ENCODE results near the gene CLIP1. TPM values are rescaled to one million over a fixed set of nuclear protein-coding genes. Genes with fewer than 3 reads are reported as not detected.
"Not testable (repeated sequence)": the region's sequence is repeated elsewhere in the genome, so short reads cannot be mapped to it uniquely, and the experiment has no call there.

The CLIP1 gene
- total and polyA plus RNA-seq, 2 donors = 53.4 to 69.2 TPM

- no peak overlapping the region for H3K27ac ChIP-seq (ENCODE audit: low read depth)
- DNase-seq (ENCODE audit: extremely low spot score) = no peak
- no peaks in the 10 kb centered on the region for H3K4me1 ChIP-seq (ENCODE audit: insufficient read depth)
- WGBS = 54% methylated on average over 8 of the region's 8 CpGs
- peaks cover 2% of the 10 kb centered on the region for H3K36me3 ChIP-seq (ENCODE audit: insufficient read depth)
- no peak overlapping the region for H3K4me3 ChIP-seq (ENCODE audit: low read depth, low read length)
Measured at GRCh38 chr12:122371475-122372045, 50.9 kb downstream of the CLIP1 start.

- 55% methylated on average over 10 of the region's 10 CpGs for WGBS
- Histone ChIP-seq H3K36me3 (ENCODE audit: insufficient read depth) (no peaks in the 10 kb centered on the region), H3K27ac (ENCODE audit: low read depth) (no peak overlapping the region), H3K4me1 (ENCODE audit: insufficient read depth) (no peaks in the 10 kb centered on the region), H3K4me3 (ENCODE audit: low read depth, low read length) (no peak overlapping the region)
- DNase-seq (ENCODE audit: extremely low spot score) = no peak
Measured at GRCh38 chr12:122368361-122369073, 54.0 kb downstream of the CLIP1 start.

- H3K4me3 ChIP-seq (ENCODE audit: low read depth, low read length); H3K36me3 ChIP-seq (ENCODE audit: insufficient read depth); H3K4me1 ChIP-seq (ENCODE audit: insufficient read depth); DNase-seq (ENCODE audit: extremely low spot score); H3K27ac ChIP-seq (ENCODE audit: low read depth): not testable (repeated sequence)
Measured at GRCh38 chr12:122367632-122368031, 54.8 kb downstream of the CLIP1 start.

- H3K4me3 ChIP-seq (ENCODE audit: low read depth, low read length) = no peak overlapping the region
- H3K27ac ChIP-seq (ENCODE audit: low read depth) = no peak overlapping the region
- no peaks in the 10 kb centered on the region for H3K4me1 ChIP-seq (ENCODE audit: insufficient read depth)
- 43% methylated on average over 3 of the region's 3 CpGs for WGBS
- no peaks in the 10 kb centered on the region for H3K36me3 ChIP-seq (ENCODE audit: insufficient read depth)
- no peak for DNase-seq (ENCODE audit: extremely low spot score)
Measured at GRCh38 chr12:122366685-122367475, 55.6 kb downstream of the CLIP1 start.

- 65% methylated on average over 5 of the region's 5 CpGs for WGBS
- not testable (repeated sequence) for H3K27ac ChIP-seq (ENCODE audit: low read depth); H3K4me1 ChIP-seq (ENCODE audit: insufficient read depth); H3K36me3 ChIP-seq (ENCODE audit: insufficient read depth); H3K4me3 ChIP-seq (ENCODE audit: low read depth, low read length); DNase-seq (ENCODE audit: extremely low spot score)
Measured at GRCh38 chr12:122365226-122365625, 57.2 kb downstream of the CLIP1 start.

GRCh38 chr12:122363782-122364181 lies 58.7 kb downstream of the CLIP1 start:
- Histone ChIP-seq H3K27ac (ENCODE audit: low read depth) (no peak overlapping the region), H3K4me1 (ENCODE audit: insufficient read depth) (no peaks in the 10 kb centered on the region), H3K4me3 (ENCODE audit: low read depth, low read length) (no peak overlapping the region), H3K36me3 (ENCODE audit: insufficient read depth) (peaks cover 2% of the 10 kb centered on the region)
- DNase-seq (ENCODE audit: extremely low spot score) = no peak
- 95% methylated on average over 9 of the region's 9 CpGs for WGBS

GRCh38 chr12:122362755-122363154 lies 59.7 kb downstream of the CLIP1 start:
- DNase-seq (ENCODE audit: extremely low spot score) = no peak
- Histone ChIP-seq H3K4me3 (ENCODE audit: low read depth, low read length) (no peak overlapping the region), H3K4me1 (ENCODE audit: insufficient read depth) (no peaks in the 10 kb centered on the region), H3K36me3 (ENCODE audit: insufficient read depth) (peaks cover 2% of the 10 kb centered on the region), H3K27ac (ENCODE audit: low read depth) (no peak overlapping the region)
- WGBS = 62% methylated on average over 1 of the region's 1 CpG

- H3K36me3 ChIP-seq (ENCODE audit: insufficient read depth); H3K4me3 ChIP-seq (ENCODE audit: low read depth, low read length); DNase-seq (ENCODE audit: extremely low spot score); H3K27ac ChIP-seq (ENCODE audit: low read depth); H3K4me1 ChIP-seq (ENCODE audit: insufficient read depth): not testable (repeated sequence)
- WGBS = 86% methylated on average over 2 of the region's 2 CpGs
Measured at GRCh38 chr12:122358403-122358802, 64.1 kb downstream of the CLIP1 start.

GRCh38 chr12:122357536-122357935 lies 64.9 kb downstream of the CLIP1 start:
- H3K27ac ChIP-seq (ENCODE audit: low read depth); H3K36me3 ChIP-seq (ENCODE audit: insufficient read depth); DNase-seq (ENCODE audit: extremely low spot score); H3K4me1 ChIP-seq (ENCODE audit: insufficient read depth); H3K4me3 ChIP-seq (ENCODE audit: low read depth, low read length): not testable (repeated sequence)
- WGBS = 92% methylated on average over 27 of the region's 32 CpGs

- 92% methylated on average over 27 of the region's 27 CpGs for WGBS
- H3K36me3 ChIP-seq (ENCODE audit: insufficient read depth) = not testable (repeated sequence)
Measured at GRCh38 chr12:122356991-122357390, 65.5 kb downstream of the CLIP1 start.

GRCh38 chr12:122356192-122356635 lies 66.3 kb downstream of the CLIP1 start:
- H3K36me3 ChIP-seq (ENCODE audit: insufficient read depth) = peaks cover 8% of the 10 kb centered on the region
- no peak overlapping the region for H3K27ac ChIP-seq (ENCODE audit: low read depth)
- no peaks in the 10 kb centered on the region for H3K4me1 ChIP-seq (ENCODE audit: insufficient read depth)
- WGBS = 37% methylated on average over 3 of the region's 3 CpGs
- no peak for DNase-seq (ENCODE audit: extremely low spot score)
- H3K4me3 ChIP-seq (ENCODE audit: low read depth, low read length) = no peak overlapping the region

More at GRCh38 chr12:122356991-122357390, 65.5 kb downstream of the CLIP1 start:
- H3K4me1 ChIP-seq (ENCODE audit: insufficient read depth); H3K4me3 ChIP-seq (ENCODE audit: low read depth, low read length); H3K27ac ChIP-seq (ENCODE audit: low read depth); DNase-seq (ENCODE audit: extremely low spot score): not testable (repeated sequence)

- Histone ChIP-seq H3K4me3 (ENCODE audit: low read depth, low read length) (no peak overlapping the region), H3K4me1 (ENCODE audit: insufficient read depth) (no peaks in the 10 kb centered on the region), H3K27ac (ENCODE audit: low read depth) (no peak overlapping the region), H3K36me3 (ENCODE audit: insufficient read depth) (peaks cover 8% of the 10 kb centered on the region)
- 83% methylated on average over 11 of the region's 11 CpGs for WGBS
- DNase-seq (ENCODE audit: extremely low spot score) = no peak
Measured at GRCh38 chr12:122355706-122356105, 66.8 kb downstream of the CLIP1 start.

GRCh38 chr12:122354958-122355641 lies 67.4 kb downstream of the CLIP1 start:
- Histone ChIP-seq H3K36me3 (ENCODE audit: insufficient read depth) (peaks cover 5% of the 10 kb centered on the region), H3K4me1 (ENCODE audit: insufficient read depth) (no peaks in the 10 kb centered on the region), H3K4me3 (ENCODE audit: low read depth, low read length) (no peak overlapping the region), H3K27ac (ENCODE audit: low read depth) (no peak overlapping the region)
- 93% methylated on average over 24 of the region's 24 CpGs for WGBS
- DNase-seq (ENCODE audit: extremely low spot score) = no peak

Data from urinary bladder (tissue), 4 donors.